22Rv1 (cell line): ENCODE measurements around the gene PDGFC.

Experiments
- CTCF ChIP-seq: fragments of 450-650 bp; IDR thresholded peaks from 2 replicates; pipeline ENCODE4 v1.5.1; 2017; ENCODE audit warnings: mild to moderate bottlenecking
- ZFX ChIP-seq: fragments of 450-650 bp; IDR thresholded peaks from 2 replicates; pipeline ENCODE4 v1.6.1; 2017; ENCODE audit warnings: antibody characterized with exemption, borderline replicate concordance

GRCh38 chr4:156781852-156782251, 189.7 kb downstream of the PDGFC start:
- TF ChIP-seq CTCF (no peak), ZFX (no peak)
